Stomach smooth muscle (tissue), 2 donors: ENCODE results near the gene RGS19.

ENCODE experiments used
- H3K27ac ChIP-seq: one replicate; pipeline ENCODE4 v1.7.0; 2013; ENCODE audit warnings: mild to moderate bottlenecking, low read length, inconsistent platforms
- H3K27me3 ChIP-seq, 2 donors: one replicate each; pipeline ENCODE4 v1.7.0; 2013; ENCODE audit warnings: low read length in 2 of 2; ENCODE audit not compliant: insufficient read depth in 2 of 2, control insufficient read depth in 1 of 2
- H3K36me3 ChIP-seq, 2 donors: one replicate each; pipeline ENCODE4 v1.7.0; 2013; ENCODE audit warnings: low read length in 2 of 2; ENCODE audit not compliant: control insufficient read depth in 2 of 2, insufficient read depth in 2 of 2
- H3K4me1 ChIP-seq: one replicate; pipeline ENCODE4 v1.7.0; 2013; ENCODE audit warnings: low read length; ENCODE audit not compliant: control insufficient read depth, insufficient read depth
- H3K4me3 ChIP-seq, 2 donors: one replicate each; pipeline ENCODE4 v1.7.0; 2013; ENCODE audit warnings: low read length in 2 of 2
- H3K9ac ChIP-seq, 2 donors: one replicate each; pipeline ENCODE4 v1.7.0; 2013; ENCODE audit warnings: low read length in 2 of 2, mild to moderate bottlenecking in 1 of 2
- H3K9me3 ChIP-seq, 2 donors: one replicate each; pipeline ENCODE4 v1.7.0; 2013; ENCODE audit warnings: low read length in 2 of 2; ENCODE audit not compliant: control insufficient read depth in 2 of 2
- donor health status: healthy.
- donor health status: Pancreatic carcinoma.

RGS19 gene

GRCh38 chr20:64114356-64114971 lies 35.1 kb upstream of the RGS19 start:
- Histone ChIP-seq H3K27ac (no peak overlapping the region), H3K4me1 (no peaks in the 10 kb centered on the region), H3K27me3 (no peaks in the 10 kb centered on the region), H3K9ac (no peak overlapping the region), H3K36me3 (no peaks in the 10 kb centered on the region), H3K9me3 (no peaks in the 10 kb centered on the region), H3K4me3 (no peak overlapping the region)

- Histone ChIP-seq H3K27ac (no peak overlapping the region), H3K4me1 (no peaks in the 10 kb centered on the region)
Observed at GRCh38 chr20:64113796-64114355, 34.6 kb upstream of the RGS19 start.

GRCh38 chr20:64113444-64113775 lies 34.1 kb upstream of the RGS19 start:
- Histone ChIP-seq H3K27me3 (no peaks in the 10 kb centered on the region), H3K27ac (no peak overlapping the region), H3K9ac (no peak overlapping the region), H3K9me3 (no peaks in the 10 kb centered on the region), H3K36me3 (no peaks in the 10 kb centered on the region), H3K4me3 (no peak overlapping the region), H3K4me1 (no peaks in the 10 kb centered on the region)

More at GRCh38 chr20:64113796-64114355, 34.6 kb upstream of the RGS19 start:
- no peaks in the 10 kb centered on the region for H3K27me3 ChIP-seq
- no peak overlapping the region for H3K9ac ChIP-seq
- H3K36me3 ChIP-seq, result no peaks in the 10 kb centered on the region
- H3K9me3 ChIP-seq, result no peaks in the 10 kb centered on the region
- no peak overlapping the region for H3K4me3 ChIP-seq

- Histone ChIP-seq H3K4me1 (no peaks in the 10 kb centered on the region), H3K27me3 (peaks cover 0 to 3% of the 10 kb centered on the region in 2 donors), H3K9ac (no peak overlapping the region), H3K27ac (no peak overlapping the region), H3K9me3 (no peaks in the 10 kb centered on the region), H3K36me3 (no peaks in the 10 kb centered on the region), H3K4me3 (no peak overlapping the region)
Observed at GRCh38 chr20:64112691-64113443, 33.5 kb upstream of the RGS19 start.

GRCh38 chr20:64111841-64112641 lies 32.7 kb upstream of the RGS19 start:
- Histone ChIP-seq H3K27ac (no peak overlapping the region), H3K36me3 (no peaks in the 10 kb centered on the region)

GRCh38 chr20:64110411-64111068 lies 31.2 kb upstream of the RGS19 start:
- Histone ChIP-seq H3K36me3 (no peaks in the 10 kb centered on the region), H3K4me1 (no peaks in the 10 kb centered on the region), H3K27ac (no peak overlapping the region), H3K9me3 (no peaks in the 10 kb centered on the region), H3K27me3 (peaks cover 0 to 5% of the 10 kb centered on the region in 2 donors), H3K4me3 (no peak overlapping the region), H3K9ac (no peak overlapping the region)

More at GRCh38 chr20:64111841-64112641, 32.7 kb upstream of the RGS19 start:
- peaks cover 0 to 3% of the 10 kb centered on the region in 2 donors for H3K27me3 ChIP-seq
- no peaks in the 10 kb centered on the region for H3K4me1 ChIP-seq
- H3K4me3 ChIP-seq, result no peak overlapping the region
- H3K9me3 ChIP-seq, result no peaks in the 10 kb centered on the region
- no peak overlapping the region for H3K9ac ChIP-seq

GRCh38 chr20:64109831-64110391 lies 30.6 kb upstream of the RGS19 start:
- Histone ChIP-seq H3K9ac (no peak overlapping the region), H3K9me3 (no peaks in the 10 kb centered on the region), H3K4me3 (no peak overlapping the region), H3K27me3 (peaks cover 0 to 7% of the 10 kb centered on the region in 2 donors), H3K27ac (no peak overlapping the region), H3K4me1 (no peaks in the 10 kb centered on the region), H3K36me3 (no peaks in the 10 kb centered on the region)

- no peaks in the 10 kb centered on the region for H3K36me3 ChIP-seq
- peaks cover 0 to 9% of the 10 kb centered on the region in 2 donors for H3K27me3 ChIP-seq
- H3K4me1 ChIP-seq, result no peaks in the 10 kb centered on the region
- no peak overlapping the region for H3K9ac ChIP-seq
- H3K9me3 ChIP-seq, result no peaks in the 10 kb centered on the region
- no peak overlapping the region for H3K4me3 ChIP-seq
- H3K27ac ChIP-seq, result no peak overlapping the region
Observed at GRCh38 chr20:64108731-64109681, 29.7 kb upstream of the RGS19 start.

- Histone ChIP-seq H3K9me3 (no peaks in the 10 kb centered on the region), H3K4me1 (no peaks in the 10 kb centered on the region), H3K9ac (no peak overlapping the region), H3K27ac (no peak overlapping the region), H3K36me3 (no peaks in the 10 kb centered on the region), H3K4me3 (no peak overlapping the region), H3K27me3 (peaks cover 10 to 11% of the 10 kb centered on the region in 2 donors)
Observed at GRCh38 chr20:64107736-64108457, 28.6 kb upstream of the RGS19 start.
